ENCODE measurements around the gene TAF4B.
"Not testable (repeated sequence)": the region's sequence is repeated elsewhere in the genome, so short reads cannot be mapped to it uniquely, and the experiment has no call there.

TAF4B gene

GRCh38 chr18:26252411-26252810 lies 26.2 kb downstream of the TAF4B start:
- H2AFZ ChIP-seq (ENCODE audit: low read depth, low read length), result no peak overlapping the region
- TF ChIP-seq CTCF (IDR thresholded peaks at IDR 0.05; ENCODE audit: low read depth, low read length) (no peak), EZH2phosphoT487 (IDR thresholded peaks at IDR 0.05; ENCODE audit: low read depth) (no peak)
- H3K9ac ChIP-seq (ENCODE audit: low read length), result no peak overlapping the region
- no peaks in the 10 kb centered on the region for H3K27me3 ChIP-seq (ENCODE audit: low read depth, low read length)
- H4K20me1 ChIP-seq (ENCODE audit: insufficient read depth, low read length), result no peaks in the 10 kb centered on the region
- peak overlapping the region; percentile 55 for H3K4me2 ChIP-seq (ENCODE audit: low read length)
- no peaks in the 10 kb centered on the region for H3K9me3 ChIP-seq (ENCODE audit: insufficient read depth, low read length)
- peaks cover 51% of the 10 kb centered on the region for H3K4me1 ChIP-seq (ENCODE audit: low read length)
- no peaks in the 10 kb centered on the region for H3K36me3 ChIP-seq (replicated peaks; ENCODE audit: low read depth, low read length)
- H3K79me2 ChIP-seq (ENCODE audit: low read length), result peaks cover 75% of the 10 kb centered on the region
- no peak overlapping the region for H3K27ac ChIP-seq (ENCODE audit: low read length)
- H3K4me3 ChIP-seq (ENCODE audit: low read length), result no peak overlapping the region

DNA sequence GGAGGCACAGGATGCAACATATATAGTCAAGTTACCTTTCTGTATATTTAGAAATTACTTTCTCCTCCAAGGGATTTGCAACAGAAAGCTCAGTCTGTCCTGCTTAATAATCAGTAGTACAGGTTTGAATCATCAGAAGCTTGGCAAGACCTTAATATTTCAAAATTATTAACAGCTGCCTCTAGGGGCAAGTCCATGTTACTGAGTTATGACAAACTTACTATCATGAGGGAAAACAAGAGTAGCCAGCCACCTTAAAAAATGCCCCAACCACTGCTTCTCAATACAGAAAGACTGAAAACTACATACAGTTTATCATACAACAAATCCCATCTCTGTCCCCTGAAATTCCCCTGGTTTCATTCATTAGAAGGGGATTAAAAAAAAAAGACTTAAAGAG lies 28.6 kb downstream of the TAF4B start:
- peak overlapping the region; percentile 73 for H3K4me2 ChIP-seq (ENCODE audit: low read length)
- H4K20me1 ChIP-seq (ENCODE audit: insufficient read depth, low read length); H3K27me3 ChIP-seq (ENCODE audit: low read depth, low read length); H3K36me3 ChIP-seq (replicated peaks; ENCODE audit: low read depth, low read length); H3K9me3 ChIP-seq (ENCODE audit: insufficient read depth, low read length); H2AFZ ChIP-seq (ENCODE audit: low read depth, low read length): not testable (repeated sequence)
- H3K4me3 ChIP-seq (ENCODE audit: low read length), result peak overlapping the region; percentile 68
- TF ChIP-seq CTCF (IDR thresholded peaks at IDR 0.05; ENCODE audit: low read depth, low read length), result 0 out of 2 replicates have a peak, but pooled peaks have one; percentile 16
- H3K27ac ChIP-seq (ENCODE audit: low read length), result peak overlapping the region; percentile 68
- peak overlapping the region; percentile 51 for H3K9ac ChIP-seq (ENCODE audit: low read length)
- H3K4me1 ChIP-seq (ENCODE audit: low read length), result peaks cover 51% of the 10 kb centered on the region
- peaks cover 80% of the 10 kb centered on the region for H3K79me2 ChIP-seq (ENCODE audit: low read length)

- Histone ChIP-seq H2AFZ (ENCODE audit: low read depth, low read length) (0 out of 2 replicates have a peak overlapping the region, but pooled peaks have one; percentile 6), H3K27me3 (ENCODE audit: low read depth, low read length) (no peaks in the 10 kb centered on the region), H3K27ac (ENCODE audit: low read length) (peak overlapping the region; percentile 68), H3K79me2 (ENCODE audit: low read length) (peaks cover 77% of the 10 kb centered on the region), H3K36me3 (replicated peaks; ENCODE audit: low read depth, low read length) (no peaks in the 10 kb centered on the region), H3K4me3 (ENCODE audit: low read length) (peak overlapping the region; percentile 68), H3K4me2 (ENCODE audit: low read length) (peak overlapping the region; percentile 73), H4K20me1 (ENCODE audit: insufficient read depth, low read length) (no peaks in the 10 kb centered on the region), H3K9me3 (ENCODE audit: insufficient read depth, low read length) (no peaks in the 10 kb centered on the region), H3K9ac (ENCODE audit: low read length) (peak overlapping the region; percentile 51), H3K4me1 (ENCODE audit: low read length) (peaks cover 51% of the 10 kb centered on the region)
- TF ChIP-seq CTCF (IDR thresholded peaks at IDR 0.05; ENCODE audit: low read depth, low read length) (no peak), EZH2phosphoT487 (IDR thresholded peaks at IDR 0.05; ENCODE audit: low read depth) (no peak)
These were observed 29.7 kb downstream of the TAF4B start for GRCh38 chr18:26255695-26256622.

DNA sequence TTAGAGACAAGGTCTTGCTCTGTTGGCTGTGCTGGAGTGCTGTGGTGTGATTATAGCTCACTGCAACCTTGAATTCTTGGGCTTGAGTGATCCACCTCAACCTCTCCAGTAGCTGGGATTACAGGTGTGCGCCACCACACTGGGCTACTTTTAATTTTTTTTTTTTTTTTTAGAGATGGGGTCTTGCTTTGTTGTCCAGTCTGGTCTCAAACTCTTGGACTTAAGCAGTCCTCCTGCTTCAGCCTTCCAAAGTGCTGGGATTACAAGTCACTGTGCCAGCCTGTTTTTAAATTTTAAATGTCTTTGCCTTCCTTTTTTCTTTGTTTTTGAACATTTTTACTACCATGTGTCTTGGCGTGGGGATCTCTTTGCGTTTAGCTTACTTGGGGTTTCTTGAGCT lies 32.5 kb downstream of the TAF4B start:
- Histone ChIP-seq H3K79me2 (ENCODE audit: low read length) (peaks cover 76% of the 10 kb centered on the region), H3K4me3 (ENCODE audit: low read length) (no peak overlapping the region)
- TF ChIP-seq EZH2phosphoT487 (IDR thresholded peaks at IDR 0.05; ENCODE audit: low read depth), result no peak
- TF ChIP-seq CTCF (IDR thresholded peaks at IDR 0.05; ENCODE audit: low read depth, low read length), result no peak

GRCh38 chr18:26259416-26259815 lies 33.2 kb downstream of the TAF4B start:
- not testable (repeated sequence) for H3K9me3 ChIP-seq (ENCODE audit: insufficient read depth, low read length); H4K20me1 ChIP-seq (ENCODE audit: insufficient read depth, low read length); H3K27me3 ChIP-seq (ENCODE audit: low read depth, low read length); H3K27ac ChIP-seq (ENCODE audit: low read length); H3K9ac ChIP-seq (ENCODE audit: low read length); H2AFZ ChIP-seq (ENCODE audit: low read depth, low read length); H3K36me3 ChIP-seq (replicated peaks; ENCODE audit: low read depth, low read length); H3K4me3 ChIP-seq (ENCODE audit: low read length); H3K4me2 ChIP-seq (ENCODE audit: low read length)
- H3K4me1 ChIP-seq (ENCODE audit: low read length), result peaks cover 34% of the 10 kb centered on the region
- H3K79me2 ChIP-seq (ENCODE audit: low read length), result peaks cover 76% of the 10 kb centered on the region

More for the DNA sequence above, 32.5 kb downstream of the TAF4B start:
- Histone ChIP-seq H3K9ac (ENCODE audit: low read length) (no peak overlapping the region), H3K4me2 (ENCODE audit: low read length) (no peak overlapping the region), H3K4me1 (ENCODE audit: low read length) (peaks cover 40% of the 10 kb centered on the region), H3K27me3 (ENCODE audit: low read depth, low read length) (no peaks in the 10 kb centered on the region), H3K36me3 (replicated peaks; ENCODE audit: low read depth, low read length) (no peaks in the 10 kb centered on the region), H2AFZ (ENCODE audit: low read depth, low read length) (no peak overlapping the region), H3K9me3 (ENCODE audit: insufficient read depth, low read length) (no peaks in the 10 kb centered on the region), H4K20me1 (ENCODE audit: insufficient read depth, low read length) (no peaks in the 10 kb centered on the region), H3K27ac (ENCODE audit: low read length) (no peak overlapping the region)
